GM12878 (cell line): ENCODE data around the gene CPNE5. TPM values are rescaled to one million over a fixed set of nuclear protein-coding genes. Genes with fewer than 3 reads are reported as not detected.

ENCODE experiments used
- ATAC-seq: fragments of 200-7000 bp; cut with Tn5 transposase; 3 replicates; pipeline ENCODE4 v1.9.1; 2020; ENCODE audit warnings: mild to moderate bottlenecking, moderate library complexity
- BruUV-seq: library from RNA; stranded (reverse); fragments of 400-500 nt; replicated peaks from 2 replicates; lab custom pipeline; 2021; lab: Mats Ljungman, UMichigan
- CTCF ChIA-PET: fragments of 300-600 bp; sonication (Branson Sonifier 250); formaldehyde crosslinking; extraction: SDS; loops from one replicate; lab custom pipeline; 2021; ENCODE audit warnings: inconsistent platforms; lab: Yijun Ruan, JAX
- POLR2A ChIA-PET: fragments of 350-600 bp; formaldehyde crosslinking; extraction: SDS; loops from one replicate; lab custom pipeline; 2021; ENCODE audit warnings: inconsistent platforms; lab: Charles Lee
- RAD21 ChIA-PET: fragments of 300-600 bp; sonication (Branson Sonifier 250); formaldehyde crosslinking; loops from one replicate; lab custom pipeline; 2023; ENCODE audit warnings: antibody characterized with exemption; ENCODE audit not compliant: unreplicated experiment; lab: Charles Lee
- SMC1A ChIA-PET: fragments of 300-600 bp; sonication (Branson Sonifier 250); formaldehyde crosslinking; loops from one replicate; lab custom pipeline; 2023; ENCODE audit not compliant: unreplicated experiment, uncharacterized antibody; lab: Charles Lee
- DNase-seq: peaks from one replicate; pipeline ENCODE4 v3.0.0-alpha.2; 2011; ENCODE audit warnings: low read depth, low spot score
- FAIRE-seq: peaks from 3 replicates; lab custom pipeline; 2011; peaks lifted over from hg19 to GRCh38; lab: Jason Lieb, UNC
- H2AFZ ChIP-seq: 2 replicates; pipeline ENCODE4 v1.6.0; 2011; ENCODE audit warnings: low read depth, low read length, control low read depth; ENCODE audit not compliant: control insufficient read depth
- H3K27ac ChIP-seq: 2 replicates; pipeline ENCODE4 v1.5.1; 2011; ENCODE audit warnings: control low read depth; ENCODE audit not compliant: control insufficient read depth, insufficient read depth
- H3K27me3 ChIP-seq, 2 experiments: replicated peaks in 1 of 2; 2 replicates each; pipeline versions ENCODE4 v1.6.0 to v1.6.1; 2011; ENCODE audit warnings: low read length in 1 of 2; ENCODE audit not compliant: control insufficient read depth in 2 of 2, insufficient read depth in 2 of 2
- H3K36me3 ChIP-seq, 2 experiments: 2 replicates each; pipeline ENCODE4 v1.5.1; 2011; ENCODE audit warnings: low read length in 1 of 2; ENCODE audit not compliant: control insufficient read depth in 2 of 2, insufficient read depth in 2 of 2
- H3K4me1 ChIP-seq: 2 replicates; pipeline ENCODE4 v1.6.1; 2011; ENCODE audit warnings: mild to moderate bottlenecking, low read length, moderate library complexity, mixed read lengths; ENCODE audit not compliant: control insufficient read depth, insufficient read depth
- H3K4me2 ChIP-seq: 2 replicates; pipeline ENCODE4 v1.6.0; 2011; ENCODE audit warnings: control low read depth; ENCODE audit not compliant: control insufficient read depth, insufficient read depth
- H3K4me3 ChIP-seq: fragments of 200-600 bp; sonication (generic); 2 replicates; pipeline ENCODE4 v1.5.1; 2016
- H3K79me2 ChIP-seq: 2 replicates; pipeline ENCODE4 v1.6.0; 2011; ENCODE audit warnings: low read length; ENCODE audit not compliant: control insufficient read depth, insufficient read depth
- H3K9ac ChIP-seq: 2 replicates; pipeline ENCODE4 v1.8.0; 2011; ENCODE audit warnings: low read length, control low read depth, mixed read lengths; ENCODE audit not compliant: control insufficient read depth, insufficient read depth
- H3K9me3 ChIP-seq: replicated peaks from 3 replicates; pipeline ENCODE4 v1.5.1; 2011; ENCODE audit warnings: mild to moderate bottlenecking, low read length; ENCODE audit not compliant: control insufficient read depth, insufficient read depth
- H4K20me1 ChIP-seq: 2 replicates; pipeline ENCODE4 v1.6.0; 2011; ENCODE audit not compliant: control insufficient read depth, insufficient read depth
- CEBPB ChIP-seq, 2 experiments: fragments of 150-350 bp in 1 of 2; IDR thresholded peaks; 2 replicates each; pipeline ENCODE4 v1.6.1; 2012 to 2014; ENCODE audit warnings: low read depth in 2 of 2, low read length in 2 of 2, borderline replicate concordance in 1 of 2, inconsistent platforms in 1 of 2
- CHD4 ChIP-seq: fragments of 200-600 bp; sonication (generic); IDR thresholded peaks from 2 replicates; pipeline ENCODE4 v1.6.1; 2016; ENCODE audit warnings: mild to moderate bottlenecking
- DPF2 ChIP-seq: fragments of 450-650 bp; IDR thresholded peaks from 2 replicates; pipeline ENCODE4 v1.6.1; 2017; ENCODE audit warnings: mild to moderate bottlenecking
- ELK1 ChIP-seq: IDR thresholded peaks from 2 replicates; pipeline ENCODE4 v1.6.1; 2012; ENCODE audit warnings: low read depth, low read length, improper control_type of control experiment
- ETV6 ChIP-seq, 2 experiments: fragments of 450-650 bp in 1 of 2; IDR thresholded peaks in 1 of 2; conservative IDR thresholded peaks in 1 of 2; 2 replicates each; pipeline ENCODE4 v1.6.1; 2014; ENCODE audit warnings: antibody characterized with exemption in 1 of 2, borderline replicate concordance in 1 of 2, low read depth in 1 of 2, mild to moderate bottlenecking in 1 of 2, moderate library complexity in 1 of 2
- HCFC1 ChIP-seq: fragments of 150-350 bp; IDR thresholded peaks from 2 replicates; pipeline ENCODE4 v1.6.1; 2014; ENCODE audit warnings: low read length
- HDAC6 ChIP-seq: fragments of 200-600 bp; sonication (generic); IDR thresholded peaks from one replicate; pipeline ENCODE4 v1.8.0; 2017; ENCODE audit warnings: antibody characterized with exemption; ENCODE audit not compliant: unreplicated experiment
- IKZF1 ChIP-seq: fragments of 450-650 bp; conservative IDR thresholded peaks from 2 replicates; pipeline ENCODE4 v1.6.1; 2017; ENCODE audit warnings: antibody characterized with exemption, mild to moderate bottlenecking
- MXI1 ChIP-seq: fragments of 150-350 bp; IDR thresholded peaks from 2 replicates; pipeline ENCODE4 v1.6.1; 2011; ENCODE audit warnings: low read depth, mild to moderate bottlenecking, inconsistent platforms, low read length, improper control_type of control experiment
- MYC ChIP-seq: IDR thresholded peaks from 2 replicates; pipeline ENCODE4 v1.6.1; 2011; ENCODE audit warnings: mild to moderate bottlenecking, low read length, moderate library complexity, inconsistent platforms; ENCODE audit not compliant: insufficient read depth, insufficient replicate concordance, insufficient read length, severe bottlenecking
- NBN ChIP-seq: fragments of 450-650 bp; IDR thresholded peaks from 2 replicates; pipeline ENCODE4 v1.6.1; 2016
- PAX8 ChIP-seq: fragments of 450-650 bp; IDR thresholded peaks from 2 replicates; pipeline ENCODE4 v1.6.1; 2017; ENCODE audit warnings: mild to moderate bottlenecking, moderate library complexity
- PML ChIP-seq: IDR thresholded peaks from 2 replicates; pipeline ENCODE4 v1.6.1; 2012; ENCODE audit warnings: low read length, inconsistent platforms
- RELA ChIP-seq: fragments of 450-650 bp; IDR thresholded peaks from 2 replicates; pipeline ENCODE4 v1.8.0; 2014; ENCODE audit warnings: borderline replicate concordance; ENCODE audit not compliant: partially characterized antibody
- SMAD5 ChIP-seq: IDR thresholded peaks from 2 replicates; pipeline ENCODE4 v1.6.1; 2016; ENCODE audit warnings: antibody characterized with exemption, low read depth
- SRF ChIP-seq, 2 experiments: IDR thresholded peaks; 2 replicates each; pipeline ENCODE4 v1.6.1; 2011; ENCODE audit warnings: low read depth in 2 of 2, low read length in 2 of 2, mild to moderate bottlenecking in 1 of 2, moderate library complexity in 1 of 2
- USF1 ChIP-seq: IDR thresholded peaks from 2 replicates; pipeline ENCODE4 v1.6.1; 2011; ENCODE audit warnings: borderline replicate concordance, low read depth, mild to moderate bottlenecking, moderate library complexity, mixed read lengths, low read length; ENCODE audit not compliant: insufficient read depth; ENCODE audit errors: extremely low read length
- ZNF217 ChIP-seq: fragments of 450-650 bp; IDR thresholded peaks from 2 replicates; pipeline ENCODE4 v1.6.1; 2017; ENCODE audit warnings: antibody characterized with exemption, mild to moderate bottlenecking
- ZNF687 ChIP-seq: fragments of 450-650 bp; IDR thresholded peaks from 2 replicates; pipeline ENCODE4 v1.6.1; 2017; ENCODE audit warnings: mild to moderate bottlenecking, moderate library complexity
- WGBS: methylation state at CpG from one replicate; pipeline ENCODE4 v1.1.6; 2016; ENCODE audit warnings: low lambda C conversion rate; ENCODE audit not compliant: insufficient replicate concordance, insufficient coverage; ENCODE audit errors: missing lambda C conversion rate; 5-methylcytosine and 5-hydroxymethylcytosine counted together
- in situ Hi-C: fragments of 300-500 bp; cut with MboI; formaldehyde crosslinking; loops from 9 replicates; pipeline ENCODE4 v1.14.3; 2018; ENCODE audit warnings: mixed read lengths
- intact Hi-C: fragments of 100-400 bp; cut with micrococcal nuclease; formaldehyde crosslinking; loops from one replicate; pipeline ENCODE4 v1.14.2; 2022; ENCODE audit not compliant: unreplicated experiment
- polyA plus RNA-seq, 11 experiments: library from polyadenylated mRNA; depleted of rRNA in 4 of 11; unstranded in 6 of 11; stranded (reverse) in 5 of 11; fragments of >200 nt; fragmentation: Nextera tagmentation in 4 of 11; fragmentation: Illumina TruSeq in 1 of 11; extraction: Ambion mirVana in 4 of 11; extraction: Trizol in 1 of 11; gene quantifications; 1 replicate in 1 of 11; 2 replicates in 10 of 11; pipeline versions ENCODE4 v1.2.1 to v1.2.3, GENCODE V29; 2011 to 2016; ENCODE audit warnings: inconsistent platforms in 2 of 11, missing spikeins in 2 of 11, low read depth in 1 of 11
- total RNA-seq, 4 experiments: library from RNA; depleted of rRNA in 3 of 4; stranded (reverse); fragments of >200 nt in 3 of 4; fragmentation: Illumina TruSeq in 1 of 4; extraction: Trizol in 1 of 4; gene quantifications; 2 replicates each; pipeline versions ENCODE4 v1.2.1 to v1.2.3, GENCODE V29; 2013 to 2021

The CPNE5 gene
- total and polyA plus RNA-seq, 10 of the 15 experiments (the other 5 are each of a cell fraction or from before 2014, with no cell fraction given), result 2.4 to 39.1 (median 18.2) TPM

- in situ Hi-C loops, result no loop called here
- BruUV-seq, result no TSS peak
Measured at GRCh38 chr6:36837686-36838085, 1.6 kb downstream of the CPNE5 start.

More at GRCh38 chr6:36837686-36838085, 1.6 kb downstream of the CPNE5 start:
- H3K9me3 ChIP-seq, result no peaks in the 10 kb centered on the region; the same call in 2 of the 3 replicates
- no peak overlapping the region for H3K9ac ChIP-seq
- ChIA-PET POLR2A (no interaction called here), CTCF (interaction anchor here (1.6 kb wide), 1 partner anchor 12 kb away, joined by 5 read pairs; no protein-coding TSS in a partner anchor), SMC1A (interaction anchor here (1.0 kb wide), 1 partner anchor 383 kb away, joined by 3 read pairs; no protein-coding TSS in a partner anchor), RAD21 (no interaction called here)
- DNase-seq (no peak), ATAC-seq (no peak), FAIRE-seq (no peak)
- no peak overlapping the region for H3K27ac ChIP-seq
- H3K27me3 ChIP-seq, result peaks cover 4 to 17% of the 10 kb centered on the region in 2 experiments; a peak in 3 of 4 replicates
- H2AFZ ChIP-seq, result no peak overlapping the region
- no peak overlapping the region for H3K4me2 ChIP-seq
- no peaks in the 10 kb centered on the region for H3K36me3 ChIP-seq
- WGBS, result 69% methylated on average over 6 of the region's 6 CpGs
- H3K4me3 ChIP-seq, result no peak overlapping the region
- H4K20me1 ChIP-seq, result no peaks in the 10 kb centered on the region
- H3K79me2 ChIP-seq, result no peaks in the 10 kb centered on the region
- intact Hi-C loops, result no loop called here
- no peak for TF ChIP-seq SMAD5
- TF ChIP-seq USF1, result no peak
- TF ChIP-seq HDAC6, result no peak
- no peak for TF ChIP-seq ZNF217
- no peak for TF ChIP-seq CEBPB (IDR thresholded peaks at IDR 0.05; ENCODE audit: borderline replicate concordance in 1 of 2, low read depth in 2 of 2, low read length in 2 of 2)
- no peak for TF ChIP-seq PML
- TF ChIP-seq ZNF687, result no peak
- TF ChIP-seq CHD4, result no peak
- no peak for TF ChIP-seq PAX8
- no peak for TF ChIP-seq NBN
- no peak for TF ChIP-seq SRF (IDR thresholded peaks at IDR 0.05; ENCODE audit: low read depth in 2 of 2, low read length in 2 of 2)
- no peak for TF ChIP-seq MXI1
- TF ChIP-seq HCFC1, result no peak
- no peak for TF ChIP-seq ELK1
- no peak for TF ChIP-seq MYC
- TF ChIP-seq RELA, result no peak
- no peak for TF ChIP-seq ETV6 (conservative IDR thresholded peaks at IDR 0.05 in 1 of 2, IDR thresholded peaks at IDR 0.05 in 1 of 2; ENCODE audit: borderline replicate concordance in 1 of 2, low read depth in 1 of 2)
- TF ChIP-seq DPF2, result no peak
- no peak for TF ChIP-seq IKZF1
- H3K4me1 ChIP-seq, result 0 out of 2 replicates have a peak, but pooled peaks cover 4% of the 10 kb centered on the region
